ENCODE measurements around the gene RAB31.
"Not testable (repeated sequence)": the region's sequence is repeated elsewhere in the genome, so short reads cannot be mapped to it uniquely, and the experiment has no call there.

The RAB31 gene

GRCh38 chr18:9762526-9762925 is 54.4 kb downstream of the RAB31 start:
- DNase-seq, result no peak

- DNase-seq, result no peak
Measured at GRCh38 chr18:9763157-9763556, 55.1 kb downstream of the RAB31 start.

- DNase-seq, result no peak
Measured at GRCh38 chr18:9764011-9764481, 55.9 kb downstream of the RAB31 start.

- no peak for DNase-seq
Measured at GRCh38 chr18:9765501-9765900, 57.4 kb downstream of the RAB31 start.

GRCh38 chr18:9766076-9766481 is 58.0 kb downstream of the RAB31 start:
- DNase-seq, result no peak

- no peak for DNase-seq
Measured at GRCh38 chr18:9766740-9767139, 58.6 kb downstream of the RAB31 start.

GRCh38 chr18:9768071-9768691 is 60.1 kb downstream of the RAB31 start:
- DNase-seq, result not testable (repeated sequence)

- not testable (repeated sequence) for DNase-seq
Measured at GRCh38 chr18:9770111-9770510, 62.0 kb downstream of the RAB31 start.

- DNase-seq, result peak; percentile 86
Measured at GRCh38 chr18:9771261-9771976, 63.3 kb downstream of the RAB31 start.

- DNase-seq, result no peak
Measured at GRCh38 chr18:9771977-9772660, 64.0 kb downstream of the RAB31 start.

GRCh38 chr18:9772847-9773677 is 65.0 kb downstream of the RAB31 start:
- DNase-seq, result no peak

GRCh38 chr18:9774150-9774549 is 66.0 kb downstream of the RAB31 start:
- no peak for DNase-seq

- no peak for DNase-seq
Measured at GRCh38 chr18:9775178-9775577, 67.1 kb downstream of the RAB31 start.

GRCh38 chr18:9779630-9780029 is 71.5 kb downstream of the RAB31 start:
- DNase-seq, result no peak

GRCh38 chr18:9782073-9782857 is 74.2 kb downstream of the RAB31 start:
- DNase-seq, result no peak

GRCh38 chr18:9786631-9787030 is 78.5 kb downstream of the RAB31 start:
- DNase-seq, result no peak

- no peak for DNase-seq
Measured at GRCh38 chr18:9787036-9787435, 78.9 kb downstream of the RAB31 start.

- no peak for DNase-seq
Measured at GRCh38 chr18:9787712-9788111, 79.6 kb downstream of the RAB31 start.

GRCh38 chr18:9788140-9788539 is 80.0 kb downstream of the RAB31 start:
- no peak for DNase-seq

GRCh38 chr18:9788860-9789259 is 80.8 kb downstream of the RAB31 start:
- DNase-seq, result no peak

GRCh38 chr18:9790261-9790660 is 82.2 kb downstream of the RAB31 start:
- DNase-seq, result no peak

GRCh38 chr18:9791991-9792390 is 83.9 kb downstream of the RAB31 start:
- DNase-seq, result no peak
